GM21515 (cell line): ENCODE measurements around the gene BRICD5.

ENCODE experiments used
- ATAC-seq: cut with Tn5 transposase; IDR thresholded peaks from one replicate; pipeline ENCODE4 v1.9.1; 2021; ENCODE audit not compliant: unreplicated experiment

The BRICD5 gene

DNA sequence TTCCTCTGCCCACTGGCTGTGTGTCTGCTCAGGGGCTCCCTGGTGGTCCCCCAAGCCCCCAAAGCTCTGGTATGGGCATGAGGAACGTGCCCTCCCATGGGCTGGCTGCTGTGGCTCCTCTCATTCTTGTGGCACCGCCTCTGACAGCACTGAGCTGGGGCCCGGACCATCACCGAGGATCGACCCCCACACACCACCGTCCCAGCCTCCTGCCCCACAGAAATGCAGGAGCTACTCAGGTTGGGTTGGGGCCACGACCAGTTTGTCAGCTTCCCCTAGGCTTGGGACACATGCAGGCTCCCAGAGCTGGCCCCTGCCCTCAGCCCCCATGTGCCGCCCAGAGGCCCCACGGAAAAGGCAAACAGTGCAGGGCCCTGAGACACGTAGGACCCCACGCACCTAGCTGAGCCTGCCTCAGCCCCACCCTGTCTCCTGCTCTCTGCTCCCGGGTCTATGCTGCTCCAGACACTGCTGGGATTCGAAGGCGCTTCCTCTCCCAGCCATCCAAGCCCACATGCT is 11.0 kb downstream of the BRICD5 start:
- ATAC-seq = no peak

- no peak for ATAC-seq
Measured at GRCh38 chr16:2199095-2199494, 11.6 kb downstream of the BRICD5 start.

DNA sequence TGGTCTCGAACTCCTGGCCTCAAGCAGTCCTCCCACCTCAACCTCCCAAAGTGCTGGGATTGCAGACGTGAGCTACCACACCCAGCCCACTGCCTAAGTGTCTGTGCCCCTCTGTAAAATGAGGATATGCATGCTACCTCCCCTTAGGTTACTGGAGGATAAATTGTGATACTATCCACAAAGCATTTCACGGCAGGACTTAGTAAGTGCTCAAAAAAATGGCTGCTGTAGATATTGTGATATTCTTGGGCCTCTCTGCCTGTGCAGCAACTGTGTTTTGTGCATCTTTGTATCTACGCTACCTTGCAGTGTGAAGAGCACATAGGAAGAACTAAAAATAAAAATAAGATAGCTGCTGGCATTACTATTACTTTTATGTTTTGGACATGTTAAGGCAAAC is 12.4 kb downstream of the BRICD5 start:
- no peak for ATAC-seq

DNA sequence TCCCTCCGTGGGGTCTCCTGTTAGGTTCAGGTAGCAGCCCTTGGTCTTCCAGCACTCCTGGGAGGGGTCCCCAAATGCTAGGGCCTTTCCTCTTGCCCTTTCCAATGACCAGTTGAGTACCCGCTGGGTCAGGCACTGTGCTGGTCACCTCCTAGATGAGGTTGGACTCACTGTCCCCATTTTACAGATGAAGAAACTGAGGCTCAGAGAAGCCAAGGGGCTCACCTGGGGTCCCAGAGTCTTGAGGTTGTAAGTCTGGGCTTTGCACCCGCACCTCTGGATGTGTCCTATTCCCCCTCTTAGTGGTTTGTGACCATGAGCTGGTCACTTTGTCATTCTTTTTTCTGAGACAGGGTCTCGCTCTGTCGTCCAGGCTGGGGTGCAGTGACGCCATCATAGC is 12.9 kb downstream of the BRICD5 start:
- no peak for ATAC-seq

- ATAC-seq = no peak
Measured at GRCh38 chr16:2196981-2197511, 13.6 kb downstream of the BRICD5 start.

DNA sequence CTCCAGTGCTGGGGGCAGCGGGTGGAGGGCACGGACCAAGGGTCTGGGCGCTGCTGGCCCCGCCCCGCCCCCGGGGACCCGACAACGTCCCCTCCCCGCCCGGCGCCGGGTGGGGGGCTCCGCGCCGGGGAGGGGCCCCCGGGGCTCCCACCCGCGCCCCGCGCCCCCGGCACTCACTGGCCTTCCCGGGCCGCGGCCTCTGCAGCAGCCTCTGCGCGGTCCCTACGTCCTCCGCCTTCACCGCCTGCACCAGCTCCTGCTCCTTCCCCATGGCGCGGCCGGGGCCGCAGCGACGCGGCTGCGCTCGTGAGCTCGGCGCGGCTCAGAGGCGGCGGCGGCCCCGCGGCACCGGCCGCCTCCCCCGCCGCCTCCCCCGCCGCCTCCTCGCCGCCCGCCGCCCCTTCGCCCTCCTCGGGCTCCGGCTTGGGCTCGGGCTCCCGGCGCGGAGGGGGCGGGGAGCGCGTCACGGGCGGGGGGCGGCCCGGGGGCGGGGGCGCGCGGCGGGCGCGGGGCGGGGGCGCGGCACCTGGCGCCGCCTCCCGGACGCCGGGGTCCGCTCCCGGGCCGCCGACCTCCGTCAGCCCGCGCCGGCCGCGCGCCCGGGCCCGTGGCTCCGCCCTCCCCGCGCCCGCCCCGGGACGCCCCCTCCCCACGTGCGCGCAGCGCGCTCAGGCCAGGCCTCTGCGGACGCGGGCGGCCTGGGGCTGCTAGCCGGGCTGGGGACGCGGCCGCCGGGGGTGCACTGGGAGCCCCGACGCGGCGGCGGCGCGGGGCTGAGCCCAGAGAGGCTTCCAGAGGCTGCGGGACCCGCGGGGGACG is 14.3 kb downstream of the BRICD5 start, which contains the start of gene CASKIN1:
Gene CASKIN1, minus strand, starts transcription at position 444 of the 819 bp plus-strand sequence. Its CDS starts 173 bp downstream, at position 271.
- no peak for ATAC-seq

DNA sequence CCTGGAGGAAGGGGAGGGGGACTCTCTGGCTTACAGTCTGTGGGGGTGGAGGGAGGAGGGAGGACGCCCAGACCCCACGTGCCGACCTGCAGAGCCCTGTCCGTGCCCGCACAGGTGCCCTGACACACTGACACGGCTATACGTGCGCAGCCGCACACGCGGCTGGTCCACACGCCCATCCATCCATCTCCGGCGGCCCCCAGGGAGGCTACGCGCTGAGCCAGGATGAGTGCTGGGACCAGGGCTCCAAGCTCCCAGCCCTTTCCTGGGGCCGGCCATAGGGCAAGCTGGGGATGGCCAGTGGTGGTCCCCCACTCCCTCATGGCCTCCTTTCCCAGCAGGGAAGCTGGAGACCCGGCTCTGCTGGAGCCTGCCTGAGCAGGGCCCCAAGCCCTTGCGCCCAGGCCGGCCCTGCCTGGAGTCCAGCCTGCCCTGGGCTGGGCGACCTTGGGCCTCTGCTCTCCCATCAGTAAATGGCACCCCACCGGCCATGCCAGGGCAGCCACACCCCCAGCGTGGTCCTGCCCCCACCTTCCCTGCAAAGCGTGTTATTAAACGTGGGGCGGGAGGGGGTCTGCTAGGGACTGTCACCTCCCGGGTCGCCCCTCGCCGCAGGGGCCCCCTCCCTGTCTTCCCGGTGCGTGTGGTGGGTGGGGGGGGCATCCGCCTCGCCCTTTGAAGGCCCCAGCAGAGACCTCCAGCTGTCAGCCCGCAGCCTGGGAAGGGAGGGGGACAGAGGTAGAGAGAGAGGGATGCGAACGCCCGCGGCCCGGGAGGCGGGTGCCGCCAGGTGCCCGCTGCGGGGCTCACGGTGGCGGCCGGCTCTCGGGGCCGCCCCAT is 15.1 kb downstream of the BRICD5 start:
- ATAC-seq = no peak

- no peak for ATAC-seq
Measured at GRCh38 chr16:2194852-2195321, 15.8 kb downstream of the BRICD5 start.

GRCh38 chr16:2194166-2194834 is 16.4 kb downstream of the BRICD5 start:
- ATAC-seq = no peak

DNA sequence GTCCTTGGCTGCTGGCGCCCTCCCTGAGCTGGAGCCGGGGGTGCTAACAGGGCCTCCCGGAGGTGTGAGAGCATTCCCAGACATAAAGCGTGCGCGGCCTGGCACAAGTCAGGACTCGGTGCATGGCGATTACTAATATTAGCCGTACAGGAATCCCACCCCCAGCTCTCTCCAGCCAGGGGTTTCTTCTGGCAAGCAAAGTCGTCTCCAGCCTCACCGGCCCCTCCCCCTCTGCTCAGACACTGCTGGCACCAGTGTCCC is 19.3 kb downstream of the BRICD5 start:
- ATAC-seq = no peak

GRCh38 chr16:2190659-2191445 is 19.8 kb downstream of the BRICD5 start:
- ATAC-seq = no peak

- no peak for ATAC-seq
Measured at GRCh38 chr16:2190002-2190658, 20.5 kb downstream of the BRICD5 start.

- no peak for ATAC-seq
Measured at GRCh38 chr16:2189252-2189893, 21.3 kb downstream of the BRICD5 start.

- ATAC-seq = no peak
Measured at GRCh38 chr16:2188395-2188794, 22.3 kb downstream of the BRICD5 start.

DNA sequence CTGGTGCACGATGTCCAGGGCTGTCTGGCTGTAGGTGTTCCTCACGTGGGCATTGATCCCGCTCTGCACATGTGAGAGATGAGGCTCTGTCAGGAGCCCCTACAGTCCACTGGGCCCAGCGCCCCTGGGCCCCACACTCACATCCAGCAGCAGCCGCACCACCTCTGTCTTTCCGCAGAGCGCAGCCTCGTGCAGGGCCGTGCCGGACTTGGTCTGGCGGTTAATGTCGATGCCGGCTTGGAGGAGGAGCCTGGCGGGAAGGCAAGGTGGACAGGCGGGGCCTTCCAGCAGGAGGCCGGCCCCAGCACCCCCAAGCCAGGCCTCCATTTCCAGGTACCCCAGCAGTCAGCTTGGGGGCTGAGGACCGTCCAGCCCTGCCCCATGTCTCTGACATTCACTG is 23.5 kb downstream of the BRICD5 start:
- ATAC-seq = no peak

GRCh38 chr16:2186505-2186904 is 24.2 kb downstream of the BRICD5 start:
- no peak for ATAC-seq

GRCh38 chr16:2186064-2186463 is 24.6 kb downstream of the BRICD5 start:
- no peak for ATAC-seq

GRCh38 chr16:2184962-2185361 is 25.7 kb downstream of the BRICD5 start:
- no peak for ATAC-seq

- ATAC-seq = no peak
Measured at GRCh38 chr16:2184346-2184745, 26.3 kb downstream of the BRICD5 start.
